ENCODE results near the gene PDE11A. TPM values are rescaled to one million over a fixed set of nuclear protein-coding genes. Genes with fewer than 3 reads are reported as not detected.
A peak's percentile ranks its signal among the peaks of the same experiment; 100 is the strongest.

Gene PDE11A
- total RNA-seq (not detected), total RNA-seq (0 to 0.58 reads per million in 2 donors)

DNA sequence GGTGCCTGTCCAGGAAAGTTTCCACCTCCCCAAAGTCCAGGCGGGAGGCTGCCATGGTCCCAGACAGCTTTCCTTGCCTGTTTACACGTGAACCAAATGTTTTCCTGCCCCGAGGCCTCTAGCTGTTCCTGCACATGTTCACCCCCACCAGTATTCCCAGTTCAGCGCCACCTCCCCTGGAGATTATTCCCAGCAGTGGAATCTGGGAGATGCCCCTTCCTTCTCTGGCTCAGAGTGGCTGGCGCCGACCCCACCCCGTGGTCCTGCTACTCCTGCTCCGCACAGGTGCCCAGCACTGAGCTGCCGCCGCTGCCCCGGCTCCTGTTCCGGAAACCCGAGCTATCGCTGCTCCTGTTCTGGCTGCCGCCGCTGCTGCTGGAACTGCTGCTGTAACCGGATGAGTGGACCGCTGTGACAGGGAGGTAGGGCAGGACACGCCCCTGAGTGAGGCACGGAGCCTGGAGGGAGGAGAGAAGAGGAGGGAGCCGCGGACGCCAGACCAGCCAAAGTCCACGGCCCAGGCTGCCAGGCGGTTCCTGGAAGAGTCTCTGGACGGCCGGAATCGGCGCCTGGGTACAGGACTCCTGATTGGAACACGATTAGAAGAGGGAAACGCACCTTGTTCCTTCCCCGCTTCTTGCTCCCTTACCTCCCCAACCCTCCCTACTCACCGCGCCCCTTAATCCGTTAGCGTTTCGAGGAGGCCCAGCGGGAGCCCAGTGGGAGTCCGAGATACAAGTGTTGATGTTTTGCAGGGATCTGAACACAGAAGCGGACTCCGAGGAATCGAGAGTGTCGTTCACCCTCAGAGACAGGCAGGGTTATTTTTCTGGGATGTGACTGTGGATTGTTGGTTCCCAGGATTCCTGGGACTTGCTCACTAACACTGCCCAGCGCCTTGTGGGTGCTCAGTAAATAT lies at the start of gene PDE11A:
PDE11A (minus strand) TSS at position 395 of the 919 bp plus-strand sequence; CDS start at position 55, 340 bp downstream.
- no peak for DNase-seq
- peak; percentile 50 for ATAC-seq
- Mint-ChIP-seq H3K27ac (no peak within 1 kb of the TSS), H3K36me3 (ENCODE audit: low read depth) (no peaks in the 10 kb centered on the region), H3K4me1 (peaks cover 8% of the 10 kb centered on the region), H3K4me3 (peak within 1 kb of the TSS; percentile 56), H3K27me3 (peaks cover 66% of the 10 kb centered on the region)
- H3K9me3 ChIP-seq (ENCODE audit: control insufficient read depth, low read length, poor library complexity, severe bottlenecking) = no peaks in the 10 kb centered on the region

DNA sequence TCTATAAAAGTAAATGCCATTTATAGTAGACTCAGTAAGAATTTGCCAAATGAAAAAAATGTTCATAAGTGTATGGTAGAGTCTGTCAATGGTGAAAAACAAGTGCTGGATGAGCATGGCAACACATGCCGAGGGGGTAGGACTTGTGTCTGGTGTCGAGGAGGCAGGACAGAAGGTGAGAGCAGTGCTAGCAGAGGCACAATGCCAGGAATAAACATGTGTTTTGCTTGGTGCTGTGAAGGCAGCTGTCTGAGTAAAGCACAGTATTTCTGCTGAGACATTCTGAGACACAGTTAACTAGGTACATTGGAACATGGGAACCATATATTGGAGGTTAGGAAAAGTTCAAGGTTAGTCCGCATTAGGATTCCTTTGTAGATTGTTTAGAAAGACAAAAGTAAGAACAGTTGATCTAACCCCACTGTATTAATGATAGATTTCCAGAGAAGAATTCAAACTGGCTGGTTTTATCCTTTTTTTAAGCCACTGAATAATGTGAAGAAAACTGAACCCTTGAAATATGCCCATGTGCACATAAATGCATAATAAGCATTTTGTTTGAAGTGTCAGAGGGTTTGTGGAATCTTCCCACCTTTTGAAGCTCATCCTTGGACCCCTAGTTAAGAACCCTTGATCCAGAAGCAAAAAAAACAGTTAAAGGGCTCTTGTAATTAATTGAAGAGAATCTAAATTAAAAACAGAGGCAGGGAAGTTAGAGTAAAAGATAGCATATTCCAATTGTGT lies 46.8 kb upstream of the PDE11A start:
- Mint-ChIP-seq H3K27me3 (no peaks in the 10 kb centered on the region), H3K4me1 (peaks cover 25% of the 10 kb centered on the region), H3K27ac (peak overlapping the region; percentile 49), H3K4me3 (no peak overlapping the region), H3K36me3 (ENCODE audit: low read depth) (peaks cover 11% of the 10 kb centered on the region)
- DNase-seq = no peak
- no peak for ATAC-seq
- no peaks in the 10 kb centered on the region for H3K9me3 ChIP-seq (ENCODE audit: control insufficient read depth, low read length, poor library complexity, severe bottlenecking)

GRCh38 chr2:178117725-178118124 lies 45.1 kb upstream of the PDE11A start:
- no peaks in the 10 kb centered on the region for H3K9me3 ChIP-seq (ENCODE audit: control insufficient read depth, low read length, poor library complexity, severe bottlenecking)
- no peak for ATAC-seq
- Mint-ChIP-seq H3K4me1 (peaks cover 31% of the 10 kb centered on the region), H3K27ac (no peak overlapping the region), H3K36me3 (ENCODE audit: low read depth) (peaks cover 5% of the 10 kb centered on the region), H3K27me3 (no peaks in the 10 kb centered on the region), H3K4me3 (no peak overlapping the region)
- DNase-seq = no peak

DNA sequence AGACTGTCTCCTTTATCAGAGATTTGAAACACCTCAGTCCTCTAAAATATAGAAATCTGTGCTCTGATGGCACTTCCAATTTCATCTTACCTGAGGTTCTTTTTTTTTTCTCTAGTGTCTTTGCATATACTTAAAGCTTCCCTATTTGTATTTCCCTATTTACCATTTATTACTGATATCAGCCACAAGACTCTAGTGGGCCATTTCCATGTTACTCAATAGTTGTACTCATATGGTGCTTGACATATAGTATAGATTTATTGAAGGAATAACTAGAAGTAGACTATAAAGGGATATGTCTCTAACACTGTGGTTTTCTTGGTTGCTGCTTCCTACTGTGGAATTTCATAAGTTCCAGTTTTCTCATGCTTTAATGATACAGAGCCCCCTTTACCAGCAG lies 42.7 kb upstream of the PDE11A start:
- Mint-ChIP-seq H3K36me3 (ENCODE audit: low read depth) (no peaks in the 10 kb centered on the region), H3K4me3 (no peak overlapping the region), H3K27me3 (no peaks in the 10 kb centered on the region), H3K27ac (peak overlapping the region; percentile 66), H3K4me1 (peaks cover 28% of the 10 kb centered on the region)
- DNase-seq = no peak
- no peaks in the 10 kb centered on the region for H3K9me3 ChIP-seq (ENCODE audit: control insufficient read depth, low read length, poor library complexity, severe bottlenecking)
- no peak for ATAC-seq

GRCh38 chr2:178114462-178114861 lies 41.9 kb upstream of the PDE11A start:
- DNase-seq (no peak), ATAC-seq (no peak)
- H3K4me3 Mint-ChIP-seq = no peak overlapping the region
- no peaks in the 10 kb centered on the region for H3K36me3 Mint-ChIP-seq (ENCODE audit: low read depth)
- H3K4me1 Mint-ChIP-seq = peaks cover 24% of the 10 kb centered on the region
- H3K27me3 Mint-ChIP-seq = no peaks in the 10 kb centered on the region
- H3K9me3 ChIP-seq (ENCODE audit: control insufficient read depth, low read length, poor library complexity, severe bottlenecking) = no peaks in the 10 kb centered on the region
- peak overlapping the region; percentile 66 for H3K27ac Mint-ChIP-seq

DNA sequence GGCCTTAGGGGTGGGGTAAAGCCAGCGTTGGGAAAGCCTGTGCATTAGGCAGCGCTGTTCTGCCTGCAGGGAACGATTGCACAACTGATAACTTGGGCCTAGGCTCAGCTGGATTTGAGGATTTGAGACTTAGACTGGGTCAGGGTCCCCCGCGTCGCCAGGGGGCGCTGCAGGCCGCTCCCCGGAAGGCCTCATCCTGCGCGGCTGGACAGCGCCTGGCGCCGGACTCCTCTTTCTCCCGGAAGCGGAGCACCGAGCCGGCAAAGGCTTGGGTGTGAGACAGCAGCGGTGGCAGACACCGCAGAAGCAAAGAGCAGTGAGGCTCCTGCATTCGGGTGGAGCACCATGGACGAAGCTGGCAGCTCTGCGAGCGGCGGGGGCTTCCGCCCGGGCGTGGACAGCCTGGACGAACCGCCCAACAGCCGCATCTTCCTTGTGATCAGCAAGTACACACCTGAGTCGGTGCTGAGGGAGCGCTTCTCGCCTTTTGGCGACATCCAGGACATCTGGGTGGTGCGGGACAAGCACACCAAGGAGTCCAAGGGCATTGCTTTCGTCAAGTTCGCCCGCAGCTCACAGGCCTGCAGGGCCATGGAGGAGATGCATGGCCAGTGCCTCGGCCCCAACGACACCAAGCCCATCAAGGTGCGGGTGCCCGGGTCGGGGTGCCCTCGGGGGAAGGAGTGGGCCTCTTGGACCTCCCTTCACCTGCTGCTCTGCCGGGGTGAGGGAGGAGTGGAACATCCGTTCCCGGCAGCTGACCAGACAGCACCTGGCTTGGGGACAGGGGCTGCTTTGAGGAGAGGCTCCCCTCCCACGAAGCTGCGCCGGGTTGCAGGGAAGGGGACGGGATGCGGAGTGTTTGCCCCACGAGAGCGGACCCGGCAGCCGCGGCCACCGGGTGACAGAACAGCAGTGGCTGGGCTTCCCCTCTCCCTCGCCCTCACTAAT lies 39.9 kb upstream of the PDE11A start, which contains the start of gene RBM45:
RBM45 (plus strand) TSS at position 236 of the 951 bp plus-strand sequence; CDS start at position 346, 110 bp downstream.
- Mint-ChIP-seq H3K36me3 (ENCODE audit: low read depth) (no peaks in the 10 kb centered on the region), H3K4me3 (peak within 1 kb of the TSS; percentile 96), H3K27me3 (no peaks in the 10 kb centered on the region), H3K4me1 (peaks cover 23% of the 10 kb centered on the region), H3K27ac (peak within 1 kb of the TSS; percentile 85)
- no peaks in the 10 kb centered on the region for H3K9me3 ChIP-seq (ENCODE audit: control insufficient read depth, low read length, poor library complexity, severe bottlenecking)
- DNase-seq (peak; percentile 68 to 78 (median 76)), ATAC-seq (peak; percentile 95)

- Mint-ChIP-seq H3K27me3 (no peaks in the 10 kb centered on the region), H3K36me3 (ENCODE audit: low read depth) (no peaks in the 10 kb centered on the region), H3K4me1 (peaks cover 23% of the 10 kb centered on the region), H3K4me3 (peak overlapping the region; percentile 96), H3K27ac (peak overlapping the region; percentile 85)
- no peak for DNase-seq
- ATAC-seq = no peak
- no peaks in the 10 kb centered on the region for H3K9me3 ChIP-seq (ENCODE audit: control insufficient read depth, low read length, poor library complexity, severe bottlenecking)
Observed at GRCh38 chr2:178111743-178112142, 39.2 kb upstream of the PDE11A start.

GRCh38 chr2:178110681-178111080 lies 38.1 kb upstream of the PDE11A start:
- no peaks in the 10 kb centered on the region for H3K27me3 Mint-ChIP-seq
- no peak for ATAC-seq
- H3K9me3 ChIP-seq (ENCODE audit: control insufficient read depth, low read length, poor library complexity, severe bottlenecking) = no peaks in the 10 kb centered on the region

DNA sequence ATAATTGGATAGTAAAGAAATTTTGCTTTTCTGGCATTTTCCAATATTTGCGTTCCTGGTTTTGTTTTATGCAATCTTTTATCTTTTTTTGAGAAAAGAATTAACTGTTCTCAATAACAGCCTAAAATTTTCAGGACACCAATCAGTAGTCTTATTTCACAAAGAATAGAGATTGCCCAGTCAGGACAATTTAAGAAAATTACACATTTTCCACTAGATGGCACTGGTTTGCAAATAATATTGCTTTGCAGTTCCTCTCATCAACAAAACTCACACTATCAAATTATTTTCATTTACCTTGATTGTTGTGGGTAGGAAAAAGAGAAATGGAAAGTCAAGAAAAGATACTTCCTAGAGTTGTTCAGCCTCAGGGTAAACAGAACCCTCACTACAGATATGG lies 37.2 kb upstream of the PDE11A start:
- no peak overlapping the region for H3K4me3 Mint-ChIP-seq
- DNase-seq = no peak

More at GRCh38 chr2:178110681-178111080, 38.1 kb upstream of the PDE11A start:
- no peak for DNase-seq
- Mint-ChIP-seq H3K36me3 (ENCODE audit: low read depth) (no peaks in the 10 kb centered on the region), H3K27ac (no peak overlapping the region), H3K4me3 (no peak overlapping the region), H3K4me1 (peaks cover 23% of the 10 kb centered on the region)

DNA sequence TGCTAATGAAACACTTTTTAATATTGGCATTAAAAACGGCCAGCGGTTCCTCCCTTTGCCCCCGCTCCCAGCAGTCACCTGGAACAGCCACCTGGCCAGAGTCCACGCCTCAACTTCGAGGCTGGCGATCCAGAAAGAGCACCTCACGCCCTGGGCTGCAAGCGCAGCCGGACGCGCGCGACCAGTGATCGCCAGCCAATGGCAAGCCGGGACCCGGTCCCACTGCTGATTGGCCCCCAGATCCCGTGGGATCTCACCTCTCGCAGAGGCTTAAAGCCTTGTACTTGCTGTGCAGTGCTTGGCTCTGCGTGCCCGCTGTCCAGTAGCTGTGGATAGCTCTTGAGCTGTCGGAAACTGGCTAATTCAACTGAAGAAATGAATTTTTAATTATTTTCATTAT lies 35.6 kb upstream of the PDE11A start:
- Mint-ChIP-seq H3K27ac (no peak overlapping the region), H3K36me3 (ENCODE audit: low read depth) (no peaks in the 10 kb centered on the region), H3K4me3 (no peak overlapping the region), H3K4me1 (peaks cover 8% of the 10 kb centered on the region), H3K27me3 (peaks cover under 1% of the 10 kb centered on the region)
- DNase-seq (no peak), ATAC-seq (no peak)
- H3K9me3 ChIP-seq (ENCODE audit: control insufficient read depth, low read length, poor library complexity, severe bottlenecking) = no peaks in the 10 kb centered on the region

More for the DNA sequence above, 37.2 kb upstream of the PDE11A start:
- H3K27ac Mint-ChIP-seq = no peak overlapping the region
- no peak for ATAC-seq
- H3K27me3 Mint-ChIP-seq = no peaks in the 10 kb centered on the region
- no peaks in the 10 kb centered on the region for H3K9me3 ChIP-seq (ENCODE audit: control insufficient read depth, low read length, poor library complexity, severe bottlenecking)
- no peaks in the 10 kb centered on the region for H3K36me3 Mint-ChIP-seq (ENCODE audit: low read depth)
- peaks cover 17% of the 10 kb centered on the region for H3K4me1 Mint-ChIP-seq

GRCh38 chr2:178106053-178106452 lies 33.5 kb upstream of the PDE11A start:
- ATAC-seq (no peak), DNase-seq (no peak)

DNA sequence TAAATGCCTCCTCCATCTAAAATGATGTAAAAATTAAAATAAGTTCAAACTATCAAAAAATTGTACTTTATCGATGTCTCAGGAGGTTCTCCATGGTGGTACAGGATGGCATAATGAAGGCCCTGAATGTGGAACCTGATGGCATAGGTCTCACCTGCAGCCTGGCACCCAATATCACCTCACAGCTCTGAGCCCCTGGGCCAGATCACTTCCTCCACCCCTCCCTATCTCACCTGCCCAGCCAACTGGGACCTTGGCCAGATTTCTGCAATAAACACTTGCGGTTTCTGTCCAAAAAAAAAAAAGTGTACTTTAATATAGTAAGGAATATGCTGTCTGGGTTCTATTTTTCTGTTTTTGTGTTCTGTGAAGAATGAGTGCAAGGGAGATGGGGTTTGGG lies 33.0 kb upstream of the PDE11A start:
- no peaks in the 10 kb centered on the region for H3K36me3 Mint-ChIP-seq (ENCODE audit: low read depth)
- peaks cover 2% of the 10 kb centered on the region for H3K4me1 Mint-ChIP-seq
- DNase-seq (no peak), ATAC-seq (no peak)
- H3K4me3 Mint-ChIP-seq = no peak overlapping the region
- H3K27me3 Mint-ChIP-seq = peaks cover 5% of the 10 kb centered on the region
- H3K27ac Mint-ChIP-seq = no peak overlapping the region
- H3K9me3 ChIP-seq (ENCODE audit: control insufficient read depth, low read length, poor library complexity, severe bottlenecking) = no peaks in the 10 kb centered on the region

More at GRCh38 chr2:178106053-178106452, 33.5 kb upstream of the PDE11A start:
- no peak overlapping the region for H3K4me3 Mint-ChIP-seq
- no peaks in the 10 kb centered on the region for H3K36me3 Mint-ChIP-seq (ENCODE audit: low read depth)
- peaks cover 5% of the 10 kb centered on the region for H3K27me3 Mint-ChIP-seq
- peaks cover 2% of the 10 kb centered on the region for H3K4me1 Mint-ChIP-seq
- H3K27ac Mint-ChIP-seq = no peak overlapping the region
- H3K9me3 ChIP-seq (ENCODE audit: control insufficient read depth, low read length, poor library complexity, severe bottlenecking) = no peaks in the 10 kb centered on the region

Data from T-helper 17 cell (primary cell).